GM12864 (cell line): ENCODE data around the gene C6orf118.

ENCODE experiments used
- DNase-seq: peaks from one replicate; pipeline ENCODE4 v3.0.0-alpha.2; 2011; ENCODE audit warnings: low read depth
- H3K4me3 ChIP-seq: 2 replicates; pipeline ENCODE4 v1.5.1; 2011; ENCODE audit warnings: mild to moderate bottlenecking, low read depth, low read length, control low read depth
- CTCF ChIP-seq: IDR thresholded peaks from 2 replicates; pipeline ENCODE4 v1.5.1; 2011; ENCODE audit warnings: low read depth, mild to moderate bottlenecking, moderate library complexity, low read length, control low read depth, inconsistent platforms; ENCODE audit errors: missing control alignments

Gene C6orf118

GRCh38 chr6:165317723-165318122, 8.3 kb upstream of the C6orf118 start:
- no peak for DNase-seq
- H3K4me3 ChIP-seq: no peak overlapping the region
- TF ChIP-seq CTCF: no peak

- DNase-seq: no peak
- TF ChIP-seq CTCF: no peak
- H3K4me3 ChIP-seq: no peak overlapping the region
Measured at GRCh38 chr6:165306955-165307354, 2.5 kb downstream of the C6orf118 start.

GRCh38 chr6:165301372-165302246, 7.8 kb downstream of the C6orf118 start:
- H3K4me3 ChIP-seq: no peak overlapping the region
- DNase-seq: no peak
- no peak for TF ChIP-seq CTCF

- no peak for TF ChIP-seq CTCF
- no peak overlapping the region for H3K4me3 ChIP-seq
- DNase-seq: no peak
Measured at GRCh38 chr6:165300422-165300936, 8.9 kb downstream of the C6orf118 start.

GRCh38 chr6:165298875-165299274, 10.5 kb downstream of the C6orf118 start:
- DNase-seq: no peak
- TF ChIP-seq CTCF: no peak
- no peak overlapping the region for H3K4me3 ChIP-seq

- no peak overlapping the region for H3K4me3 ChIP-seq
- TF ChIP-seq CTCF: no peak
- DNase-seq: no peak
Measured at GRCh38 chr6:165298402-165298801, 11.0 kb downstream of the C6orf118 start.

- DNase-seq: no peak
- TF ChIP-seq CTCF: no peak
Measured at GRCh38 chr6:165292657-165293056, 16.7 kb downstream of the C6orf118 start.

More at GRCh38 chr6:165292657-165293056, 16.7 kb downstream of the C6orf118 start:
- no peak overlapping the region for H3K4me3 ChIP-seq
